Measurements from ENCODE around the gene OBP2A. TPM values are rescaled to one million over a fixed set of nuclear protein-coding genes. Genes with fewer than 3 reads are reported as not detected.

Gene OBP2A
- total and polyA plus RNA-seq, 2 of the 8 experiments (the other 6 are each of a cell fraction or from before 2014, with no cell fraction given), result not detected

DNA sequence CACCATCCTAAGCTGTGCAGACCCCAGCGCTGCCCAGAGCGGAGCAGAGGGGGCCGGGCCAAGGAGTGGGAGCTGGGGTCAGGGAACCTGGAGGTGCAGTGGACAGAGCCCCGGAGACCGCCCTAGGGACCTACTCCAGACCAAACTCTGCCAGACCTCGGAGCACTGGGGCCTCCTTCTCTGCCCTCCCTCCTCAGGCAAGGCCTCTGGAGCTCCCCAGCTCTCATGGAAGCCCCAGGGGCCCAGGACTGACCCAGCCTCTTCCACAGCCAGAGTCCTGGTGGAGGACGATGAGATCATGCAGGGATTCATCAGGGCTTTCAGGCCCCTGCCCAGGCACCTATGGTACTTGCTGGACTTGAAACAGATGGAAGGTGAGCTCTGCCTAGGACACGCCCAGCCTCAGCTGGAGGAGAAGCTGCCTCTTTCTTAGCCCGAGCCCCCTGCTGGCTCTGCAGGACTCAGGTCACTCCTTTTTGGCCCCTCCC lies 19.3 kb downstream of the OBP2A start:
- H3K79me1 ChIP-seq (ENCODE audit: low read depth, low read length), result no peaks in the 10 kb centered on the region
- 93% methylated on average over 9 of the region's 9 CpGs; no CpG with 5 or more reads in 1 of the 2 experiments for WGBS, 2 experiments (ENCODE audit: extremely low coverage in 1 of 2, insufficient coverage in 1 of 2, insufficient read length in 1 of 2, insufficient replicate concordance in 2 of 2, low coverage in 1 of 2, low lambda C conversion rate in 2 of 2, missing lambda C conversion rate in 1 of 2)
- no peaks in the 10 kb centered on the region; a peak in 1 of 7 replicates for H3K4me1 ChIP-seq (replicated peaks in 1 of 4; ENCODE audit: control insufficient read depth in 3 of 4, insufficient read depth in 4 of 4, low read length in 3 of 4)
- ChIA-PET POLR2A (ENCODE audit: partially characterized antibody) (interaction anchor here (0.8 kb wide), 1 partner anchor 41 kb away, joined by 3 read pairs; no protein-coding TSS in a partner anchor), CTCF (ENCODE audit: partially characterized antibody) (interaction anchor here (0.6 to 1.3 kb wide), 3 partner anchors 9 to 534 kb away, joined by 3 to 10 read pairs (median 4); no protein-coding TSS in a partner anchor)
- DNase-seq (ENCODE audit: low read depth in 1 of 2, low spot score in 2 of 2) (no peak), FAIRE-seq (no peak)
- no peaks in the 10 kb centered on the region for H3K27me3 ChIP-seq (replicated peaks in 1 of 4; ENCODE audit: control insufficient read depth in 3 of 4, extremely low read depth in 1 of 4, insufficient read depth in 3 of 4, low read length in 3 of 4)
- H2BK120ac ChIP-seq (replicated peaks; ENCODE audit: low read depth, low read length), result no peak overlapping the region
- no peak overlapping the region for H2BK15ac ChIP-seq (ENCODE audit: low read length)
- H2BK20ac ChIP-seq (ENCODE audit: low read length), result no peak overlapping the region
- no peak overlapping the region; the same call in 1 of the 2 replicates for H4K8ac ChIP-seq (ENCODE audit: extremely low read depth, insufficient read depth, low read length)
- H3K4me3 ChIP-seq (ENCODE audit: extremely low read depth in 1 of 4, insufficient read depth in 2 of 4, low read depth in 3 of 4, low read length in 4 of 4), result no peak overlapping the region
- no peak overlapping the region for H2AFZ ChIP-seq (ENCODE audit: low read length)
- H3K36me3 ChIP-seq (ENCODE audit: control insufficient read depth in 2 of 4, insufficient read depth in 4 of 4, low read length in 3 of 4), result no peaks in the 10 kb centered on the region
- no peak overlapping the region for H4K91ac ChIP-seq (replicated peaks; ENCODE audit: insufficient read length, low read length)
- no peak overlapping the region for H3K56ac ChIP-seq (replicated peaks; ENCODE audit: insufficient read length, low read depth, low read length)
- H2BK5ac ChIP-seq (ENCODE audit: low read depth, low read length), result no peak overlapping the region
- no peak overlapping the region for H2BK12ac ChIP-seq (ENCODE audit: low read depth, low read length)
- no peak overlapping the region for H3K23ac ChIP-seq (ENCODE audit: insufficient read length)
- no peaks in the 10 kb centered on the region; the same call in 1 of the 2 replicates for H3K23me2 ChIP-seq (ENCODE audit: low read depth, low read length)
- no peaks in the 10 kb centered on the region for H3K79me2 ChIP-seq (ENCODE audit: control insufficient read depth in 1 of 2, insufficient read depth in 2 of 2, low read length in 2 of 2)
- no peak overlapping the region for H3K4ac ChIP-seq (replicated peaks; ENCODE audit: insufficient read length, low read depth, low read length)
- H3K18ac ChIP-seq (ENCODE audit: extremely low read depth, low read length), result no peak overlapping the region
- no peak overlapping the region for H3K27ac ChIP-seq (ENCODE audit: low read depth, low read length)
- peaks cover 0 to 13% of the 10 kb centered on the region in 2 experiments; a peak in 3 of 4 replicates for H3K9me3 ChIP-seq (ENCODE audit: insufficient read depth in 2 of 2, low read depth in 1 of 2, low read length in 1 of 2)
- no peak overlapping the region for H3K9ac ChIP-seq (replicated peaks in 1 of 4; ENCODE audit: extremely low read depth in 1 of 4, low read depth in 3 of 4, low read length in 3 of 4)
- H3K14ac ChIP-seq (ENCODE audit: insufficient read length), result no peak overlapping the region
- no peaks in the 10 kb centered on the region for H4K20me1 ChIP-seq (replicated peaks in 1 of 2; ENCODE audit: control insufficient read depth in 1 of 2, insufficient read depth in 2 of 2, low read length in 2 of 2)
- TF ChIP-seq HDAC6 (IDR thresholded peaks at IDR 0.05; ENCODE audit: low read depth, low read length) (no peak), BCL11A (IDR thresholded peaks at IDR 0.05; ENCODE audit: low read depth in 2 of 2, low read length in 2 of 2) (no peak), BRCA1 (IDR thresholded peaks at IDR 0.05; ENCODE audit: low read depth, low read length) (no peak), EZH2 (IDR thresholded peaks at IDR 0.05; ENCODE audit: low read depth, low read length, severe bottlenecking) (no peak), SP4 (IDR thresholded peaks at IDR 0.05; ENCODE audit: low read length) (no peak), PHF8 (conservative IDR thresholded peaks at IDR 0.05; ENCODE audit: low read depth, low read length) (no peak), GTF2F1 (IDR thresholded peaks at IDR 0.05; ENCODE audit: borderline replicate concordance, low read depth, low read length) (no peak), CTBP2 (IDR thresholded peaks at IDR 0.05; ENCODE audit: borderline replicate concordance, insufficient read depth, insufficient read length, low read length) (no peak)
- TF ChIP-seq, protein P1, sequence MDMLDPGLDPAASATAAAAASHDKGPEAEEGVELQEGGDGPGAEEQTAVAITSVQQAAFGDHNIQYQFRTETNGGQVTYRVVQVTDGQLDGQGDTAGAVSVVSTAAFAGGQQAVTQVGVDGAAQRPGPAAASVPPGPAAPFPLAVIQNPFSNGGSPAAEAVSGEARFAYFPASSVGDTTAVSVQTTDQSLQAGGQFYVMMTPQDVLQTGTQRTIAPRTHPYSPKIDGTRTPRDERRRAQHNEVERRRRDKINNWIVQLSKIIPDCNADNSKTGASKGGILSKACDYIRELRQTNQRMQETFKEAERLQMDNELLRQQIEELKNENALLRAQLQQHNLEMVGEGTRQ (IDR thresholded peaks at IDR 0.05; ENCODE audit: low read length), result no peak
- no peak overlapping the region for H4K5ac ChIP-seq (ENCODE audit: insufficient read length, low read depth, low read length)
- H2AK5ac ChIP-seq (ENCODE audit: low read depth, low read length), result no peak overlapping the region
- no peak overlapping the region for H3K4me2 ChIP-seq (ENCODE audit: insufficient read depth in 1 of 2, low read depth in 2 of 2, low read length in 2 of 2)

All from H1 (cell line).